Smooth muscle cell (in vitro differentiated cells): ENCODE results near the gene MAP3K4. TPM values are rescaled to one million over a fixed set of nuclear protein-coding genes. Genes with fewer than 3 reads are reported as not detected.

Experiments
- DNase-seq: peaks from one replicate; lab custom pipeline; 2025; ENCODE audit not compliant: unreplicated experiment; lab: John Stamatoyannopoulos, UW
- H2AFZ ChIP-seq: fragments of 200-600 bp; sonication (generic); 2 replicates; pipeline ENCODE4 v1.6.0; 2016; ENCODE audit warnings: antibody characterized with exemption, low read depth, mild to moderate bottlenecking
- H3F3A ChIP-seq: fragments of 200-600 bp; sonication (generic); 2 replicates; pipeline ENCODE4 v1.6.0; 2017; ENCODE audit warnings: antibody characterized with exemption, low read depth
- H3K27ac ChIP-seq: fragments of 200-600 bp; sonication (generic); 2 replicates; pipeline ENCODE4 v1.5.1; 2016; ENCODE audit warnings: low read depth, mild to moderate bottlenecking
- H3K27me3 ChIP-seq: fragments of 200-600 bp; sonication (generic); 2 replicates; pipeline ENCODE4 v1.6.1; 2016; ENCODE audit warnings: low read depth, mild to moderate bottlenecking
- H3K36me3 ChIP-seq: fragments of 200-600 bp; sonication (generic); 2 replicates; pipeline ENCODE4 v1.5.1; 2016; ENCODE audit warnings: low read depth
- H3K4me1 ChIP-seq: fragments of 200-600 bp; sonication (generic); 2 replicates; pipeline ENCODE4 v1.5.1; 2016; ENCODE audit warnings: low read depth
- H3K4me2 ChIP-seq: fragments of 200-600 bp; sonication (generic); 2 replicates; pipeline ENCODE4 v1.6.0; 2016; ENCODE audit warnings: mild to moderate bottlenecking
- H3K4me3 ChIP-seq: fragments of 200-600 bp; sonication (generic); 2 replicates; pipeline ENCODE4 v1.5.1; 2016; ENCODE audit warnings: mild to moderate bottlenecking
- H3K79me2 ChIP-seq: fragments of 200-600 bp; sonication (generic); 2 replicates; pipeline ENCODE4 v1.6.0; 2016; ENCODE audit warnings: low read depth, mild to moderate bottlenecking
- H3K9ac ChIP-seq: fragments of 200-600 bp; sonication (generic); 2 replicates; pipeline ENCODE4 v1.6.0; 2016; ENCODE audit warnings: low read depth
- H3K9me3 ChIP-seq: fragments of 200-600 bp; sonication (generic); replicated peaks from 2 replicates; pipeline ENCODE4 v1.5.1; 2016; ENCODE audit warnings: low read depth
- H4K20me1 ChIP-seq: fragments of 200-600 bp; sonication (generic); 2 replicates; pipeline ENCODE4 v1.6.0; 2016; ENCODE audit warnings: low read depth
- CTCF ChIP-seq: fragments of 200-600 bp; sonication (generic); IDR thresholded peaks from 2 replicates; pipeline ENCODE4 v1.5.1; 2017; ENCODE audit warnings: borderline replicate concordance, mild to moderate bottlenecking, antibody characterized with exemption; ENCODE audit not compliant: insufficient read depth, poor library complexity, severe bottlenecking
- WGBS: methylation state at CpG from one replicate; pipeline ENCODE4 v1.1.7; 2016; ENCODE audit warnings: low lambda C conversion rate; 5-methylcytosine and 5-hydroxymethylcytosine counted together
- polyA plus RNA-seq: library from polyadenylated mRNA; unstranded; fragments of >200 nt; fragmentation: Nextera tagmentation; extraction: Ambion mirVana; gene quantifications from 2 replicates; pipeline ENCODE4 v1.2.1, GENCODE V29; 2016
- total RNA-seq: library from RNA; depleted of rRNA; stranded (reverse); fragments of >200 nt; gene quantifications from 2 replicates; pipeline ENCODE4 v1.2.3, GENCODE V29; 2014

The MAP3K4 gene
- total and polyA plus RNA-seq, 2 experiments from 2014 or later: 14.3 to 29.5 TPM

- Histone ChIP-seq H3K9ac (peak overlapping the region; percentile 92), H3K36me3 (no peaks in the 10 kb centered on the region), H3K9me3 (no peaks in the 10 kb centered on the region), H3K4me2 (peak overlapping the region; percentile 89), H3K4me3 (peak overlapping the region; percentile 99), H3F3A (no peaks in the 10 kb centered on the region), H3K79me2 (peaks cover 50% of the 10 kb centered on the region), H2AFZ (peak overlapping the region; percentile 89), H4K20me1 (peaks cover 39% of the 10 kb centered on the region), H3K27me3 (no peaks in the 10 kb centered on the region), H3K4me1 (peaks cover 16% of the 10 kb centered on the region), H3K27ac (peak overlapping the region; percentile 88)
- WGBS: under 1% methylated on average over 41 of the region's 47 CpGs
- no peak for DNase-seq
- peak; percentile 47 for TF ChIP-seq CTCF
Observed at GRCh38 chr6:160992061-160992979, 751 bp downstream of the MAP3K4 start.

GRCh38 chr6:160992980-160993314, 1.4 kb downstream of the MAP3K4 start:
- no peaks in the 10 kb centered on the region for H3F3A ChIP-seq
- peak overlapping the region; percentile 89 for H3K4me2 ChIP-seq
- H3K9ac ChIP-seq: peak overlapping the region; percentile 92
- peaks cover 56% of the 10 kb centered on the region for H3K79me2 ChIP-seq
- no peaks in the 10 kb centered on the region for H3K36me3 ChIP-seq
- no peaks in the 10 kb centered on the region for H3K27me3 ChIP-seq
- peaks cover 44% of the 10 kb centered on the region for H4K20me1 ChIP-seq
- no peaks in the 10 kb centered on the region for H3K9me3 ChIP-seq
- no peak for TF ChIP-seq CTCF
- H3K4me1 ChIP-seq: peaks cover 16% of the 10 kb centered on the region
- DNase-seq: no peak
- no peak overlapping the region for H2AFZ ChIP-seq
- peak overlapping the region; percentile 88 for H3K27ac ChIP-seq
- peak overlapping the region; percentile 99 for H3K4me3 ChIP-seq

DNA sequence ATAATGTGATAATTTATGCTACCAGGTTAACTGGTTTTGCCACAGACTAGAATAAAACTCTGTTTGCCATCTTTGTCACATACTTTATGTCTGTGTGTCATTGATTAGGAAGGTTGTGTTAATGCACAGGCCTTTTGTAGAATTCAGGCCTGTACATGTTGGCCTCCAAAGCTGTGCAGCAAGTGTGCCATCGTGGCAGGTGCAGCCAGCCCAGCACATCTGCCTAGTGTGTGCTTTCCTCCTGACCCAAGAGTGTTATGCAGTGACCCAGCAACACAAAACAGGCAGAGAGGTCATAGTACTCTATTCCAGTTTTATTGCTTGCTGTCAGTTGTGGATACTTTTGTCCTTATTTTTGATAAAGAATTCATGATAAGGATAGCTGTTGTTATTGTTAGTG, 3.7 kb downstream of the MAP3K4 start:
- Histone ChIP-seq H3K27ac (no peak overlapping the region), H3K4me2 (no peak overlapping the region), H3K79me2 (peaks cover 79% of the 10 kb centered on the region), H2AFZ (no peak overlapping the region), H3K27me3 (no peaks in the 10 kb centered on the region), H3K9me3 (no peaks in the 10 kb centered on the region), H4K20me1 (peaks cover 66% of the 10 kb centered on the region), H3K36me3 (no peaks in the 10 kb centered on the region), H3K4me3 (no peak overlapping the region), H3K4me1 (peaks cover 15% of the 10 kb centered on the region), H3F3A (no peaks in the 10 kb centered on the region), H3K9ac (no peak overlapping the region)
- no peak for DNase-seq
- 83% methylated on average over 1 of the region's 1 CpG for WGBS
- no peak for TF ChIP-seq CTCF
